Measurements from ENCODE around the gene TK2. TPM values are rescaled to one million over a fixed set of nuclear protein-coding genes. Genes with fewer than 3 reads are reported as not detected.

The TK2 gene
- total RNA-seq, 1 donor from 2014 or later, result 16.1 TPM

- H3K4me1 Mint-ChIP-seq (ENCODE audit: low read depth), result no peaks in the 10 kb centered on the region
- no peak for DNase-seq (ENCODE audit: low spot score, unreplicated experiment)
- TF ChIP-seq CTCF (IDR thresholded peaks at IDR 0.05; ENCODE audit: unreplicated experiment), result no peak
- no peak within 1 kb of the TSS for H3K4me3 Mint-ChIP-seq (ENCODE audit: low read depth)
- no peaks in the 10 kb centered on the region for H3K36me3 Mint-ChIP-seq (ENCODE audit: insufficient read depth)
- H3K9me3 Mint-ChIP-seq (ENCODE audit: low read depth), result no peaks in the 10 kb centered on the region
- peaks cover 39% of the 10 kb centered on the region for H3K27me3 Mint-ChIP-seq
- no peak within 1 kb of the TSS for H3K27ac Mint-ChIP-seq
Observed at GRCh38 chr16:66578651-66579531, 29.0 kb upstream of the TK2 start, which contains the start of gene CMTM2. Gene CMTM2 (plus strand): TSS chr16:66579463. CDS start chr16:66579608, 145 bp downstream.

DNA sequence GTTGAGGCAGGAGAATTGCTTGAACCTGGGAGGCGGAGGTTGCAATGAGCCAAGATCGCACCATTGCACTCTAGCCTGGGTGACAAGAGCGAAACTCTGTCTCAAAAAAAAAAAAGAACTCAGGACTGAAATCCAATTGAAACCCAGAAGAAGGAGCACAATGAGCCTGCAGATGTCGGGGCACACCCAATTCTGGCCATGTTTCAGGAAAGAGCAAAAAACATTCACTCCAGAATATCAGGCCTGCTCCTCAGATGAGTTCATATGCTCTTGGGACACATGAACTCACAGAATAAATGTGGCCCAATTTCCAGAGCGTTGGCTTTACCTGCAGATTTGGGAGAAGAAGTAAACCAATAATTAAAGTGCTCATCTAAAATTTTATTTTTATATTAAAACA is 26.4 kb upstream of the TK2 start:
- no peak for DNase-seq (ENCODE audit: low spot score, unreplicated experiment)
- H3K27ac Mint-ChIP-seq, result no peak overlapping the region

DNA sequence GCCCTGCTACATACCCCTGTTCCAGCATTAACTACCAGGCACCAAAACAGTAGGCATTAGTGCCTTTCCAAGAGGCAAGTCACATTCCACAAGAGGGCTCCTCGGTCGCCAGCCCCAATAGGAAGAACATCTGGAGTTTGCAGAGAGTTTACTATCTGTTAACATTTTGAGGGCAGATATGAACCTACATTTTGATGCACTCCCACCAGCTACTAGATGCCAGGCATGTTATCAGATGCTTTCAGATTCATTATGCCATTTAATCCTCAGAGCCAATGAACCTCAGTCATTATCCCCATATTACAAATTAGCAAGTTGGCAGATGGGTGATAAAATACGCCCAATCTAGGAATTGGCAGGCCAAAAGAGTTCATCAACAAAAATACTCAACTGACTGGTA is 25.1 kb upstream of the TK2 start:
- peaks cover 26% of the 10 kb centered on the region for H3K27me3 Mint-ChIP-seq
- no peak overlapping the region for H3K4me3 Mint-ChIP-seq (ENCODE audit: low read depth)
- no peaks in the 10 kb centered on the region for H3K9me3 Mint-ChIP-seq (ENCODE audit: low read depth)
- TF ChIP-seq CTCF (IDR thresholded peaks at IDR 0.05; ENCODE audit: unreplicated experiment), result no peak
- H3K36me3 Mint-ChIP-seq (ENCODE audit: insufficient read depth), result no peaks in the 10 kb centered on the region
- no peak overlapping the region for H3K27ac Mint-ChIP-seq
- no peaks in the 10 kb centered on the region for H3K4me1 Mint-ChIP-seq (ENCODE audit: low read depth)
- no peak for DNase-seq (ENCODE audit: low spot score, unreplicated experiment)

More for the DNA sequence above, 26.4 kb upstream of the TK2 start:
- H3K27me3 Mint-ChIP-seq, result peaks cover 36% of the 10 kb centered on the region
- no peaks in the 10 kb centered on the region for H3K36me3 Mint-ChIP-seq (ENCODE audit: insufficient read depth)
- no peak overlapping the region for H3K4me3 Mint-ChIP-seq (ENCODE audit: low read depth)
- no peaks in the 10 kb centered on the region for H3K4me1 Mint-ChIP-seq (ENCODE audit: low read depth)
- no peaks in the 10 kb centered on the region for H3K9me3 Mint-ChIP-seq (ENCODE audit: low read depth)
- no peak for TF ChIP-seq CTCF (IDR thresholded peaks at IDR 0.05; ENCODE audit: unreplicated experiment)

GRCh38 chr16:66574531-66574930 is 24.6 kb upstream of the TK2 start:
- DNase-seq (ENCODE audit: low spot score, unreplicated experiment), result no peak
- Mint-ChIP-seq H3K9me3 (ENCODE audit: low read depth) (no peaks in the 10 kb centered on the region), H3K4me3 (ENCODE audit: low read depth) (no peak overlapping the region), H3K27me3 (peaks cover 22% of the 10 kb centered on the region), H3K4me1 (ENCODE audit: low read depth) (no peaks in the 10 kb centered on the region), H3K36me3 (ENCODE audit: insufficient read depth) (no peaks in the 10 kb centered on the region), H3K27ac (no peak overlapping the region)
- TF ChIP-seq CTCF (IDR thresholded peaks at IDR 0.05; ENCODE audit: unreplicated experiment), result no peak

GRCh38 chr16:66574081-66574480 is 24.2 kb upstream of the TK2 start:
- no peak overlapping the region for H3K4me3 Mint-ChIP-seq (ENCODE audit: low read depth)
- peaks cover 19% of the 10 kb centered on the region for H3K27me3 Mint-ChIP-seq
- no peaks in the 10 kb centered on the region for H3K4me1 Mint-ChIP-seq (ENCODE audit: low read depth)
- no peaks in the 10 kb centered on the region for H3K36me3 Mint-ChIP-seq (ENCODE audit: insufficient read depth)
- H3K27ac Mint-ChIP-seq, result no peak overlapping the region
- no peak for DNase-seq (ENCODE audit: low spot score, unreplicated experiment)
- no peak for TF ChIP-seq CTCF (IDR thresholded peaks at IDR 0.05; ENCODE audit: unreplicated experiment)
- no peaks in the 10 kb centered on the region for H3K9me3 Mint-ChIP-seq (ENCODE audit: low read depth)
